Measurements from ENCODE around the gene MPRIP. TPM values are rescaled to one million over a fixed set of nuclear protein-coding genes. Genes with fewer than 3 reads are reported as not detected.
A peak's percentile ranks its signal among the peaks of the same experiment; 100 is the strongest.

The MPRIP gene
- total RNA-seq, 2 experiments from 2014 or later = 145 to 157 TPM

GRCh38 chr17:17107891-17108431, 65.7 kb downstream of the MPRIP start:
- ChIA-PET CTCF (interaction anchor here (0.5 to 4.3 kb wide), 3 partner anchors 10 to 1906 kb away, joined by 3 to 18 read pairs (median 3); no protein-coding TSS in a partner anchor), POLR2A (interaction anchor here (1.9 kb wide), 1 partner anchor 13 kb away, joined by 5 read pairs; no protein-coding TSS in a partner anchor)
- peaks cover 48% of the 10 kb centered on the region for H3K4me1 Mint-ChIP-seq (ENCODE audit: low read depth)
- H3K4me3 Mint-ChIP-seq = no peak overlapping the region
- H3K27ac Mint-ChIP-seq = peak overlapping the region; percentile 24
- H3K27me3 Mint-ChIP-seq = no peaks in the 10 kb centered on the region
- intact Hi-C loops (cut with micrococcal nuclease) = no loop called here
- H3K9me3 Mint-ChIP-seq = no peaks in the 10 kb centered on the region
- DNase-seq = peak; percentile 24
- H3K36me3 Mint-ChIP-seq = no peaks in the 10 kb centered on the region

- intact Hi-C loops (cut with micrococcal nuclease) = no loop called here
Observed at GRCh38 chr17:17108451-17109049, 66.3 kb downstream of the MPRIP start.

GRCh38 chr17:17109256-17109655, 67.0 kb downstream of the MPRIP start:
- peaks cover 56% of the 10 kb centered on the region for H3K4me1 Mint-ChIP-seq (ENCODE audit: low read depth)
- peak; percentile 27 for DNase-seq
- peak overlapping the region; percentile 39 for H3K27ac Mint-ChIP-seq
- no peaks in the 10 kb centered on the region for H3K27me3 Mint-ChIP-seq
- intact Hi-C loops (cut with micrococcal nuclease) = no loop called here
- no peaks in the 10 kb centered on the region for H3K36me3 Mint-ChIP-seq
- H3K9me3 Mint-ChIP-seq = no peaks in the 10 kb centered on the region
- CTCF ChIA-PET = interaction anchor here (1.4 to 4.3 kb wide), 2 partner anchors 11 to 17 kb away, joined by 4 to 18 read pairs; no protein-coding TSS in a partner anchor
- POLR2A ChIA-PET = no interaction called here
- H3K4me3 Mint-ChIP-seq = no peak overlapping the region

More at GRCh38 chr17:17108451-17109049, 66.3 kb downstream of the MPRIP start:
- H3K4me1 Mint-ChIP-seq (ENCODE audit: low read depth) = peaks cover 51% of the 10 kb centered on the region
- H3K27me3 Mint-ChIP-seq = no peaks in the 10 kb centered on the region
- no peaks in the 10 kb centered on the region for H3K36me3 Mint-ChIP-seq
- ChIA-PET POLR2A (interaction anchor here (1.9 kb wide), 1 partner anchor 12 kb away, joined by 5 read pairs; no protein-coding TSS in a partner anchor), CTCF (interaction anchor here (0.5 to 4.3 kb wide), 3 partner anchors 11 to 1907 kb away, joined by 3 to 18 read pairs (median 3); no protein-coding TSS in a partner anchor)
- no peak for DNase-seq
- no peak overlapping the region for H3K4me3 Mint-ChIP-seq
- H3K27ac Mint-ChIP-seq = peak overlapping the region; percentile 39
- no peaks in the 10 kb centered on the region for H3K9me3 Mint-ChIP-seq

GRCh38 chr17:17109907-17110306, 67.7 kb downstream of the MPRIP start:
- Mint-ChIP-seq H3K36me3 (no peaks in the 10 kb centered on the region), H3K9me3 (no peaks in the 10 kb centered on the region), H3K4me1 (ENCODE audit: low read depth) (peaks cover 62% of the 10 kb centered on the region), H3K27ac (peak overlapping the region; percentile 68), H3K27me3 (no peaks in the 10 kb centered on the region), H3K4me3 (no peak overlapping the region)
- POLR2A ChIA-PET = interaction anchor here (1.0 kb wide), 1 partner anchor 10 kb away, joined by 3 read pairs; no protein-coding TSS in a partner anchor
- peak; percentile 56 for DNase-seq
- CTCF ChIA-PET = interaction anchor here (1.4 to 4.3 kb wide), 2 partner anchors 10 to 16 kb away, joined by 4 to 18 read pairs; no protein-coding TSS in a partner anchor
- intact Hi-C loops (cut with micrococcal nuclease) = loop anchor here (10.0 kb wide), 2 partner anchors 75 to 95 kb away; no protein-coding TSS in a partner anchor

GRCh38 chr17:17110520-17110919, 68.3 kb downstream of the MPRIP start:
- Mint-ChIP-seq H3K36me3 (no peaks in the 10 kb centered on the region), H3K27me3 (no peaks in the 10 kb centered on the region), H3K4me3 (no peak overlapping the region), H3K27ac (peak overlapping the region; percentile 26), H3K4me1 (ENCODE audit: low read depth) (peaks cover 68% of the 10 kb centered on the region), H3K9me3 (no peaks in the 10 kb centered on the region)
- POLR2A ChIA-PET = interaction anchor here (1.0 kb wide), 1 partner anchor 9 kb away, joined by 3 read pairs; no protein-coding TSS in a partner anchor
- CTCF ChIA-PET = interaction anchor here (1.4 to 4.3 kb wide), 2 partner anchors 10 to 15 kb away, joined by 4 to 18 read pairs; no protein-coding TSS in a partner anchor
- DNase-seq = no peak
- intact Hi-C loops (cut with micrococcal nuclease) = loop anchor here (10.0 kb wide), 2 partner anchors 74 to 96 kb away; no protein-coding TSS in a partner anchor

GRCh38 chr17:17111401-17112393, 69.4 kb downstream of the MPRIP start:
- Mint-ChIP-seq H3K4me3 (no peak overlapping the region), H3K27me3 (no peaks in the 10 kb centered on the region), H3K4me1 (ENCODE audit: low read depth) (peaks cover 71% of the 10 kb centered on the region), H3K36me3 (no peaks in the 10 kb centered on the region), H3K27ac (no peak overlapping the region), H3K9me3 (no peaks in the 10 kb centered on the region)
- intact Hi-C loops (cut with micrococcal nuclease) = loop anchor here (10.0 kb wide), 2 partner anchors 73 to 97 kb away; no protein-coding TSS in a partner anchor
- ChIA-PET CTCF (interaction anchor here (4.3 kb wide), 1 partner anchor 9 kb away, joined by 18 read pairs; no protein-coding TSS in a partner anchor), POLR2A (interaction anchor here (1.2 kb wide), 1 partner anchor 10 kb away, joined by 3 read pairs; no protein-coding TSS in a partner anchor)
- DNase-seq = no peak

- POLR2A ChIA-PET = no interaction called here
- Mint-ChIP-seq H3K27ac (no peak overlapping the region), H3K4me3 (no peak overlapping the region), H3K9me3 (no peaks in the 10 kb centered on the region), H3K4me1 (ENCODE audit: low read depth) (peaks cover 70% of the 10 kb centered on the region), H3K36me3 (no peaks in the 10 kb centered on the region), H3K27me3 (no peaks in the 10 kb centered on the region)
- intact Hi-C loops (cut with micrococcal nuclease) = loop anchor here (10.0 kb wide), 2 partner anchors 72 to 98 kb away; no protein-coding TSS in a partner anchor
- CTCF ChIA-PET = no interaction called here
- DNase-seq = no peak
Observed at GRCh38 chr17:17112628-17113200, 70.5 kb downstream of the MPRIP start.

- no peaks in the 10 kb centered on the region for H3K27me3 Mint-ChIP-seq
- intact Hi-C loops (cut with micrococcal nuclease) = loop anchor here (10.0 kb wide), 2 partner anchors 70 to 100 kb away; no protein-coding TSS in a partner anchor
- no peaks in the 10 kb centered on the region for H3K36me3 Mint-ChIP-seq
- H3K4me3 Mint-ChIP-seq = no peak overlapping the region
- H3K4me1 Mint-ChIP-seq (ENCODE audit: low read depth) = peaks cover 70% of the 10 kb centered on the region
- peak overlapping the region; percentile 69 for H3K27ac Mint-ChIP-seq
- ChIA-PET CTCF (no interaction called here), POLR2A (no interaction called here)
- peak; percentile 65 for DNase-seq
- H3K9me3 Mint-ChIP-seq = no peaks in the 10 kb centered on the region
Observed at GRCh38 chr17:17114592-17115225, 72.5 kb downstream of the MPRIP start.

GRCh38 chr17:17115620-17116019, 73.4 kb downstream of the MPRIP start:
- no peaks in the 10 kb centered on the region for H3K36me3 Mint-ChIP-seq
- no peak overlapping the region for H3K4me3 Mint-ChIP-seq
- ChIA-PET CTCF (no interaction called here), POLR2A (no interaction called here)
- intact Hi-C loops (cut with micrococcal nuclease) = loop anchor here (10.0 kb wide), 2 partner anchors 69 to 101 kb away; no protein-coding TSS in a partner anchor
- no peak for DNase-seq
- no peaks in the 10 kb centered on the region for H3K9me3 Mint-ChIP-seq
- H3K27me3 Mint-ChIP-seq = no peaks in the 10 kb centered on the region
- H3K27ac Mint-ChIP-seq = peak overlapping the region; percentile 69
- peaks cover 68% of the 10 kb centered on the region for H3K4me1 Mint-ChIP-seq (ENCODE audit: low read depth)

GRCh38 chr17:17116406-17116805, 74.1 kb downstream of the MPRIP start:
- Mint-ChIP-seq H3K27me3 (no peaks in the 10 kb centered on the region), H3K36me3 (no peaks in the 10 kb centered on the region), H3K4me1 (ENCODE audit: low read depth) (peaks cover 67% of the 10 kb centered on the region), H3K4me3 (no peak overlapping the region), H3K9me3 (no peaks in the 10 kb centered on the region), H3K27ac (peak overlapping the region; percentile 53)
- intact Hi-C loops (cut with micrococcal nuclease) = loop anchor here (10.0 kb wide), 2 partner anchors 68 to 102 kb away; no protein-coding TSS in a partner anchor
- ChIA-PET CTCF (no interaction called here), POLR2A (no interaction called here)
- no peak for DNase-seq

- intact Hi-C loops (cut with micrococcal nuclease) = loop anchor here (10.0 kb wide), 2 partner anchors 67 to 103 kb away; no protein-coding TSS in a partner anchor
- Mint-ChIP-seq H3K27ac (peak overlapping the region; percentile 84), H3K36me3 (no peaks in the 10 kb centered on the region), H3K4me3 (no peak overlapping the region), H3K9me3 (no peaks in the 10 kb centered on the region), H3K4me1 (ENCODE audit: low read depth) (peaks cover 72% of the 10 kb centered on the region), H3K27me3 (no peaks in the 10 kb centered on the region)
- ChIA-PET CTCF (interaction anchor here (0.5 kb wide), 1 partner anchor 599 kb away, joined by 5 read pairs; no protein-coding TSS in a partner anchor), POLR2A (no interaction called here)
- no peak for DNase-seq
Observed at GRCh38 chr17:17117923-17118322, 75.7 kb downstream of the MPRIP start.

Measured in activated CD4-positive, alpha-beta memory T cell treated with anti-CD3 and anti-CD28 coated beads for 36 hours (primary cell).